Tibial nerve (tissue), 4 donors: ENCODE results near the gene SIX2. TPM values are rescaled to one million over a fixed set of nuclear protein-coding genes. Genes with fewer than 3 reads are reported as not detected.

ENCODE experiments used
- DNase-seq, 2 donors: peaks; one replicate each; pipeline ENCODE4 v3.0.0-alpha.2; 2019; ENCODE audit warnings: low spot score in 2 of 2
- H3K27ac ChIP-seq, 4 donors: fragments of 200-600 bp; sonication (generic) in 3 of 4; one replicate each; pipeline ENCODE4 v1.5.1; 2017 to 2019; ENCODE audit warnings: mild to moderate bottlenecking in 1 of 4
- H3K27me3 ChIP-seq, 2 donors: fragments of 200-600 bp; sonication (generic) in 1 of 2; one replicate each; pipeline versions ENCODE4 v1.5.1 to v1.6.0; 2017 to 2019
- H3K36me3 ChIP-seq, 3 donors: fragments of 200-600 bp; sonication (generic); one replicate each; pipeline ENCODE4 v1.5.1; 2018 to 2019
- H3K4me1 ChIP-seq, 4 donors: fragments of 200-600 bp; sonication (generic) in 3 of 4; one replicate each; pipeline ENCODE4 v1.5.1; 2017 to 2019
- H3K4me3 ChIP-seq, 4 donors: fragments of 200-600 bp; sonication (generic) in 3 of 4; one replicate each; pipeline ENCODE4 v1.5.1; 2017 to 2019; ENCODE audit warnings: mild to moderate bottlenecking in 1 of 4, moderate library complexity in 1 of 4
- H3K9me3 ChIP-seq, 4 donors: fragments of 200-600 bp; sonication (generic) in 3 of 4; one replicate each; pipeline ENCODE4 v1.5.1; 2017 to 2019
- CTCF ChIP-seq, 5 experiments: fragments of 200-600 bp in 3 of 5; fragments of 450-650 bp in 2 of 5; sonication (generic) in 3 of 5; IDR thresholded peaks; one replicate each; pipeline ENCODE4 v1.5.1; 2016 to 2019; ENCODE audit warnings: antibody characterized with exemption in 5 of 5, mild to moderate bottlenecking in 3 of 5, moderate library complexity in 2 of 5
- EP300 ChIP-seq, 2 donors: sonication (generic); formaldehyde crosslinking; IDR thresholded peaks; one replicate each; pipeline ENCODE4 v1.6.1; 2017; ENCODE audit warnings: antibody characterized with exemption in 2 of 2, mild to moderate bottlenecking in 1 of 2
- POLR2A ChIP-seq, 2 donors: fragments of 450-650 bp; IDR thresholded peaks; one replicate each; pipeline ENCODE4 v1.6.1; 2017; ENCODE audit warnings: antibody characterized with exemption in 2 of 2, mild to moderate bottlenecking in 2 of 2, moderate library complexity in 2 of 2
- WGBS, 2 donors: methylation state at CpG; one replicate each; pipeline ENCODE4 v1.1.5; 2018; 5-methylcytosine and 5-hydroxymethylcytosine counted together
- total RNA-seq, 4 donors: library from RNA; depleted of rRNA; stranded (reverse); fragments of >200 nt; gene quantifications; one replicate each; pipeline ENCODE4 v1.1.0, GENCODE V29; 2016

SIX2 gene
- total RNA-seq = 1 to 10 TPM in 3 of 4 donors, under 1 TPM in 1; 0.87 to 4.9 (median 2.5) TPM

GRCh38 chr2:45009303-45009927 is at the start of gene SIX2:
TSS of gene SIX2 (minus strand) at chr2:45009452. CDS start at chr2:45009110, 342 bp downstream.
- Histone ChIP-seq H3K9me3 (no peaks in the 10 kb centered on the region), H3K4me3 (peak within 1 kb of the TSS; percentile 23 to 54 (median 38)), H3K27ac (peak within 1 kb of the TSS; percentile 17 to 86 (median 45)), H3K27me3 (peaks cover 0 to 96% of the 10 kb centered on the region in 2 donors), H3K4me1 (peaks cover 0 to 82% (median 27%) of the 10 kb centered on the region in 4 donors), H3K36me3 (no peaks in the 10 kb centered on the region)
- TF ChIP-seq EP300 (IDR thresholded peaks at IDR 0.05) (no peak), POLR2A (IDR thresholded peaks at IDR 0.05) (no peak), CTCF (IDR thresholded peaks at IDR 0.05) (no peak)
- 1 to 2% methylated on average over 61 of the region's 61 CpGs for WGBS, 2 donors
- peak; percentile 80 to 85 for DNase-seq

- Histone ChIP-seq H3K4me1 (no peaks in the 10 kb centered on the region), H3K36me3 (no peaks in the 10 kb centered on the region), H3K27me3 (no peaks in the 10 kb centered on the region), H3K4me3 (no peak overlapping the region), H3K27ac (no peak overlapping the region), H3K9me3 (no peaks in the 10 kb centered on the region)
- TF ChIP-seq POLR2A (IDR thresholded peaks at IDR 0.05) (no peak), EP300 (IDR thresholded peaks at IDR 0.05) (no peak), CTCF (IDR thresholded peaks at IDR 0.05) (no peak)
- WGBS, 2 donors = 55 to 60% methylated on average over 7 of the region's 7 CpGs
- DNase-seq = no peak
Measured at GRCh38 chr2:45055162-45055605, 45.9 kb upstream of the SIX2 start.

- Histone ChIP-seq H3K36me3 (no peaks in the 10 kb centered on the region), H3K27ac (no peak overlapping the region), H3K9me3 (no peaks in the 10 kb centered on the region), H3K4me3 (no peak overlapping the region), H3K27me3 (no peaks in the 10 kb centered on the region), H3K4me1 (no peaks in the 10 kb centered on the region)
- WGBS, 2 donors = 72 to 88% methylated on average over 8 of the region's 8 CpGs
- DNase-seq = no peak
- TF ChIP-seq POLR2A (IDR thresholded peaks at IDR 0.05) (no peak), CTCF (IDR thresholded peaks at IDR 0.05) (no peak), EP300 (IDR thresholded peaks at IDR 0.05) (no peak)
Measured at GRCh38 chr2:45053966-45054365, 44.7 kb upstream of the SIX2 start.

- WGBS, 2 donors = 89 to 93% methylated on average over 5 of the region's 5 CpGs
- no peaks in the 10 kb centered on the region for H3K27me3 ChIP-seq
- TF ChIP-seq CTCF (IDR thresholded peaks at IDR 0.05) (no peak), EP300 (IDR thresholded peaks at IDR 0.05) (no peak), POLR2A (IDR thresholded peaks at IDR 0.05) (no peak)
- H3K4me1 ChIP-seq = no peaks in the 10 kb centered on the region
- H3K36me3 ChIP-seq = no peaks in the 10 kb centered on the region
- H3K9me3 ChIP-seq = no peaks in the 10 kb centered on the region
- no peak overlapping the region for H3K27ac ChIP-seq
- H3K4me3 ChIP-seq = no peak overlapping the region
- no peak for DNase-seq
Measured at GRCh38 chr2:45052388-45052928, 43.2 kb upstream of the SIX2 start.

GRCh38 chr2:45049569-45050336 is 40.5 kb upstream of the SIX2 start:
- no peak overlapping the region for H3K27ac ChIP-seq

More at GRCh38 chr2:45049569-45050336, 40.5 kb upstream of the SIX2 start:
- no peak overlapping the region for H3K4me3 ChIP-seq
- DNase-seq = no peak
- no peaks in the 10 kb centered on the region for H3K27me3 ChIP-seq
- TF ChIP-seq CTCF (IDR thresholded peaks at IDR 0.05) (no peak), POLR2A (IDR thresholded peaks at IDR 0.05) (no peak), EP300 (IDR thresholded peaks at IDR 0.05) (no peak)
- H3K36me3 ChIP-seq = no peaks in the 10 kb centered on the region
- 83 to 91% methylated on average over 19 of the region's 19 CpGs for WGBS, 2 donors
- no peaks in the 10 kb centered on the region for H3K9me3 ChIP-seq
- H3K4me1 ChIP-seq = no peaks in the 10 kb centered on the region
